ENCODE data around the gene PSG5.
A peak's percentile ranks its signal among the peaks of the same experiment; 100 is the strongest.
"Not testable (repeated sequence)": the region's sequence is repeated elsewhere in the genome, so short reads cannot be mapped to it uniquely, and the experiment has no call there.

- TF ChIP-seq CTCF (conservative IDR thresholded peaks at IDR 0.05) = peak; percentile 14; the same call in 1 of the 2 replicates
- TF ChIP-seq ZFX (IDR thresholded peaks at IDR 0.05) = not testable (repeated sequence)
Observed at GRCh38 chr19:43226986-43227385, 40.6 kb upstream of the PSG5 start.
